Stimulated activated CD4-positive, alpha-beta T cell treated with anti-CD3 and anti-CD28 coated beads, Interleukin-12 subunit alpha, Interleukin-12 subunit beta, amount 100 ng/mL, for 48 hours (primary cell): ENCODE results near the gene PCP4L1.
"Not testable (repeated sequence)": the region's sequence is repeated elsewhere in the genome, so short reads cannot be mapped to it uniquely, and the experiment has no call there.

ENCODE experiments used
- DNase-seq, 3 donors: peaks; one replicate each; pipeline ENCODE4 v3.0.0-alpha.2; 2020; ENCODE audit warnings: low read depth in 2 of 3, low spot score in 1 of 3

Gene PCP4L1

GRCh38 chr1:161258439-161259344 is at the start of gene PCP4L1:
Gene PCP4L1, plus strand, starts transcription at chr1:161258745. Its CDS starts 230 bp downstream, at chr1:161258975.
- DNase-seq, result peak; percentile 15 to 21 (median 15)

DNA sequence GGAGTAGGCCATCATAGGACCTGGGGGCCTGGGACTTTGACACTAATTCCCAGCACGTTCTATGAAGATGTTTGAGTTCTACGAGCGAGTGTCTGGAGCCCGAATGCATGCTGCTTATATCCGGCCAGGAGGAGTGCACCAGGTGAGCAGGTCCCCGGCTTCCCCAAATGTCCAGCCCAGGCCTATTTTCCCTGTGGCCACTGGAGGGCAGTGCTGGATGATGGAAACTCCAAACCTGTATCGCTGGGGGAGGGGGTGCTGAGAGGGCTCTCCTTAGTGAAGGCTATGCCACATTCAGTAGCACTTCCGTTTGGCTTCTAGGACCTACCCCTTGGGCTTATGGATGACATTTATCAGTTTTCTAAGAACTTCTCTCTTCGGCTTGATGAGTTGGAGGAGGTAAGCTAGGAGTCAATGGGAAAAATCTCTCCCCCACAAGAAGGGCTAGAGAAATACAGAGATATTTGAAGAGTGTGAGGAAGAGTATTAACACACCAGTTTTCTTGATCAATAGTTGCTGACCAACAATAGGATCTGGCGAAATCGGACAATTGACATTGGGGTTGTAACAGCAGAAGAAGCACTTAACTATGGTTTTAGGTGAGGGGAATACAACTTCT is 48.6 kb upstream of the PCP4L1 start:
- peak; percentile 58 to 71 (median 60) for DNase-seq

- no peak for DNase-seq
Measured at GRCh38 chr1:161214369-161214768, 44.2 kb upstream of the PCP4L1 start.

- DNase-seq, result no peak
Measured at GRCh38 chr1:161215076-161215475, 43.5 kb upstream of the PCP4L1 start, which contains the start of gene FCER1G. Gene FCER1G, plus strand, starts transcription at chr1:161215295. Its CDS starts 27 bp downstream, at chr1:161215322.

- no peak for DNase-seq
Measured at GRCh38 chr1:161216945-161217712, 41.4 kb upstream of the PCP4L1 start.

- DNase-seq, result no peak
Measured at GRCh38 chr1:161217831-161218230, 40.7 kb upstream of the PCP4L1 start.

DNA sequence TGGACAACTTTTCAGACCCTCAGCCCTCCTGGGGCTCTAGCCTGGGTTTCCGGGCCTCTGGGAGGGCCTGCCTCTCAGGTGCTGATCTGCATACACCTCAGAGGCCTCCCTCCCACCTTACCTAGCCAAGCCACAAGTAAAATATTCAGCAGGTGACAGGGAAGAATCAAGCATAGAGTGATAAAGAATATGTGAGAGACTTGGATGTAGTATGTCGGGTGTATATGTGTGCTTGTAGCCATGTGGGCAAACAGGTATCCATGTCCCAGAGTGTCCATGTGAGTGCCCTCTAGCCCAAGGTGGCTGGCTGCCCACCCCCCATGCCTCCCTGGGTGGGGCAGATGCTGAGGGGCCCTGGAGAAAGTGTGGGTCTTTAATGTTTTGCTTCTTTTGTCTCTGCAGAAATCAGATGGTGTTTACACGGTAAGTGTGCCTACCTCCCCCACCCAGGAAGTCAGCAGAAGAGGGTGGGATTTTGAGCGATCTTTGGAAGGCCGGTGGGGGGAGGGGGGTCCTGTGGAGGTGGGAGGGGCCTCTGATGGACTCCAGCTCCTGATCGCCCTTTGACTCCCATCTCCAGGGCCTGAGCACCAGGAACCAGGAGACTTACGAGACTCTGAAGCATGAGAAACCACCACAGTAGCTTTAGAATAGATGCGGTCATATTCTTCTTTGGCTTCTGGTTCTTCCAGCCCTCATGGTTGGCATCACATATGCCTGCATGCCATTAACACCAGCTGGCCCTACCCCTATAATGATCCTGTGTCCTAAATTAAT is 40.1 kb upstream of the PCP4L1 start:
- no peak for DNase-seq

DNA sequence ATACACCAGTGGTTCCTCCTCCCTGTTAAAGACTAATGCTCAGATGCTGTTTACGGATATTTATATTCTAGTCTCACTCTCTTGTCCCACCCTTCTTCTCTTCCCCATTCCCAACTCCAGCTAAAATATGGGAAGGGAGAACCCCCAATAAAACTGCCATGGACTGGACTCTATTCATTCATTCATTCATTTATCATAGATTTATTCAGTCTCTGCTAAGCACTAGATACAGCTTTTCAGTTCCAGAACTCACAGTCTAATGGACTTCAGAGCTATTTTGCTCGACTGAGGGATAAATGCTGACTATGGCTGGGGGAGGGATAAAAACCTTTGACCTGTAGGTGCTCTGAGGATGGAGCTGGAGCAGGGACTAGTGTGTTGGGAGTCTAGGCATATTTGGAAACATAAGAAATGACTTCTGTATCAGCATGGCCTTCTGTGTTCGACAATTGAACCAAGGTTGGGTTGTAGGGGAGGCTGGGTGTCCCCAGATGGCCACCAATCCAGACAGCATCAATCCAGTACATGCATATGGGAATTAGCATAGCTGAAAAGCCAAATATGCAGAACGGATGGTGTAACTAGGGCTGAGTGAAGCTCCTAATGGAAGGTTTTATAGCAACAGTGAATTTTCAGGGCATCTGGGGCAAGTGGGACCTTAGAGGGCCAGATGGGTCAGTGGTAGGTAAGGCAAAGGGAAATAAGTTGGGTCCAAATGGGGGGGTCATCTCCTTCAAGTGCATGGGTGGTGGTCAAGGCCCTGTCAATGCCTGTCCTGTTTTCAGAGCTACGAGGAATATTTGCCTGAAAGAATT is 39.3 kb upstream of the PCP4L1 start:
- no peak for DNase-seq

DNA sequence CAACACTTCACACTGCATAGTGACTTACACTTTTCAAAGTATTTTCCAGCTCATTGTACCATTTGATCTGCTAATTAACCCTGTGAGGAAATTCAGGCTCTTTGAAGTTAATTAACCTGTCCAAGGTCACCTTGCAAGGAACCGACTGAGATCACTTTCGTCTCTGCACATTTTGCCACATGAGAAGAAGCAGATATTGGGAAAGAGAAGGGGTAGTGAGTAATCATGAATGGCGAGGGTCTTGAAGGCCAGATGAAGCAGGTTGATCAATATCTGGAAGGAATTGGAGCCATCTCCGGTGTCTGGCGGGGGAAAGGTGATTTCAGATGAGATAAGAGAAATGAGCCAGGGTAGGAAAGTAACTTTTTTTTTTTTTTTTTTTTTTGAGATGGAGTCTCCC is 38.5 kb upstream of the PCP4L1 start:
- no peak for DNase-seq

GRCh38 chr1:161222175-161223019 is 36.1 kb upstream of the PCP4L1 start:
- DNase-seq, result no peak

DNA sequence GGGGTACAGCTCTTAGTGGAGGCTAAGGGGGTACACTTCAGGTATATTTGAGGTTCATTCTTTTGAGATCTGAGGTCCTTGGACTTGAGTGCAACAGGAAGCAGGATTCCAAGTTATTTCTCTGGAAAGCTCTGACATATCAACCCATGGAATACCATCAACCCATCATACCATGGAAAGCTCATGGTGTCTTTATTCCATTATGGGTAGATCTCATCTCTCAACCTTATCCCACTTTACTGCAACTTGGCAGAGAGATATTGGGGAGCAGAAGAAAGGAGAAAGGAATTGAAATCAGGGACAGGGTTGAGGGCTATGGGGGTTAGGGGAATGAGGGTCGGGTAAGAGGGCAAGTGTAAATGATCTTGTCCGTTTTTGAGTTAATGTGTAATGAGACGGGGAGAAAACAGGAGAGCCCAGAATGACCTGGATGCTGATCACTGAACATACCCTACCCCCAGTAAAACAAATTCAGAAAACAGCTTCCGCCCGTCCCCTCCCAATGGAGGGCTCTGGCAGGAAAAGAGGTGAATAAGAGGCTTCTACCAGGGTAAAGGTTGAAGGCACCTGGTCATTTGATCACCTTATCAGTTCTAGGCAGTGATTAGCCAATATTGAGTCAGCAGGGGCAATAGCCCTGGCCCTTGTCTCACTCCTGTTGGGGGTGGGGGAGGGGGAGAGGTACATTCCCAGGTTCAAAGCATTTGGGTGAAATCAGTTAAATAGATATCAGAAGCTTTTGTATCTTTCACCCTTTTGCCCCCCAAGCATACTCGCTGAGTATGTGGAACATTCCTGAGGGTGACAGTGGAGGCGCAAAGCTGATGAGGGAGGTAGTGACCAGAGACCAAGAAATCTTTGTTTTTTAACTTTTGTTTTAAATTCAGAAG is 34.5 kb upstream of the PCP4L1 start:
- no peak for DNase-seq

GRCh38 chr1:161224695-161225087 is 33.9 kb upstream of the PCP4L1 start:
- DNase-seq, result not testable (repeated sequence)

DNA sequence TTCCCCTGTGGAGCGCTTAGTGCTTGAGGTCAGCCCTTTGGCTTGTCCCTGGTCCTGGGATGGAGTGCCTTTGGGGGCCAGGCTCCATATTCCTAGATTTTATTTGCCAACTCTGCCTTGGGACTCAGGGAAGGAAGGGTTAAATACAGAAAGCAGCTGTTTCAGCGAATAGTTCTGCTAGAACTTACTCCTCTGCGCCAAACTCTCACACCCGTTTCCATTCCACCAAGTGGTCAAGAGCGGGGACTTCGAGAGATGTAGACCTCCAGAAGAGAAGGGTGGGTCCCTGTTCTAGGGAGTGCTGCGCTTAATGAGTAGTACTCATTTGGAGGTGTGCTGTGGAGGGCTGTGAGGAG is 33.4 kb upstream of the PCP4L1 start:
- no peak for DNase-seq

DNA sequence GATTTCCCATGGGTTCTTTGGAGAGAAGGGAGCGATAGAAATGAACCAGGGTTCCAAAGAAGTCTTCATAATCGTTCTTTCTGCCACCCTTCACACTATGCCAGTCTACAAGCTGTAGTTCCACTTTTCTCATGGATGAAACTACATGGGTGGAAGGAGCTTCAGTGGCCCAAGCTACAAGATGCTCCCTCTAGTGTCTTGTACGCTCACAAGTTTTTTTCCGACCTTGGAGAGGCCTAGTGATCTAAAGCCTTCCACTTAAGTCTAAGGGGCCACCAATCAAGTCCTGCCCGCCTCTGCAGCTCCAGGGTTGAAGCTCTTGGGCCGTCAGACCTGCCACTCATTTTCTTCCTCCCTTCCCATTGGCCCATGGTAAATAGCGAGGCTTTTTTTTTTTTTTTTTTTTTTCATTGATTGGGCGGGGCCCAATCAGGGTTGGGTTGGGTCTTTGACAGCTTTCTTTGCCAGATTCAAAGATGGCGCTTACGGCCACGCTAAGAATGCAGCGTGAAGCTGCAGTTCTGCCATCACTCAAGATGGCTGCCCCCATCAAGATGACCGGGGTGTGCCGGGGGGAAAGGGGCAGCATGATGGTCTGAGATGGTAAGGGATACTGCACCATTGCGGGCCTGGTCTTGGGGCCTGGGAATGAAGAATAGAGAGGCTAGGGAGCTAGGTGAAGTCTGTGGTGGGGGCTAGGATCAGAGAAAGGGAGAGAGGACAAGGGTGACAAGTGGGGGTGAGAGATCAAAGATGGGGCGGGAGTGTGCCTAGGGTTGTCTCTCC is 32.8 kb upstream of the PCP4L1 start, which contains the start of gene TOMM40L:
TOMM40L (plus strand) TSS at position 527 of the 786 bp plus-strand sequence. CDS start 430 bp downstream, outside the sequence.
- DNase-seq, result peak; percentile 82 to 87 (median 86)

- no peak for DNase-seq
Measured at GRCh38 chr1:161226320-161226711, 32.2 kb upstream of the PCP4L1 start.

DNA sequence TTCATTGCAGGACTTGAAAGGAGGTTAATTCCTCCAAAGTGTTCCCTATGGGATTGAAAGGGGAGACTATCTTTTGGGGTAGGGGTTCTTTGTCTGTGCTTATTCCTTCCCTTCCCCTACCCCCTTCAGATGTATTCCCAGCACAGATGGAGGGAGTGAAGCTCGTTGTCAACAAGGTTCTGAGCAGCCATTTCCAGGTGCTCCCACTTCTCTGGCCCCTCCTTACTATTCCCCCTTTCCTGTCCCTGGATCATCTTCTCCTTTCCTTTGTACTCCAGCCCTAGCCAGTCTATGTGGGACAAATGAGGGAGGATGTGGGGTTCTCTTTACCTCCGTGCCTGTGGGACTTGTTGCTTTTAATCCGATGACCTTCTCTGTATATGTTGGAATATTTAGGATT is 31.8 kb upstream of the PCP4L1 start:
- no peak for DNase-seq

DNA sequence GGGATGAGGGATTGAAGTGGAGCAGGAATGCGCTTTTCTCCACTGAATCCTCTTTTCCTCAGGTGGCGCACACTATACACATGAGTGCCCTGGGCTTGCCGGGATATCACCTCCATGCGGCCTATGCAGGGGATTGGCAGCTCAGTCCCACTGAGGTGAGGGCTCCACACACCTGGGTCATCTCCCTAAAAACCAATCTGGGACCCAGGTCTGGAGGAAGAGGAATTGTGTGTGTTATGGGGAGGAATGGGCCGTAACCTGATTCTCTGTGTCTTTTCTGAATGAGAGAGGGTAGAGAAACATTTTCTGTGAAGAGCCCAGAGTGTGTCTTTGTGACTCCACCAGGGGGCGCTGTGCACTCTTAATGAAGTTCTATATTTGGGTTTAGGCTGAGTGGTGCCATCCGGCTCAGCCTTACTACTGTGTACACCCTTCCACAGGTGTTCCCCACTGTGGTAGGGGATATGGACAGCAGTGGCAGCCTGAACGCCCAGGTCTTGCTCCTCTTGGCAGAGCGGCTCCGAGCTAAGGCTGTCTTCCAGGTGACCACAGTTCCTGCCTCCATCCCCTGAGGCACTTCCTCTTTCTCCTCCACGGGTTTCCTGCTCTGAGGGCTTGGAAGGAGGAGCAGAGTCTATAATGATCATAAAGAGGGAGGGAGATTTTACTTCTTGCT is 31.2 kb upstream of the PCP4L1 start:
- DNase-seq, result peak; percentile 75 to 95 (median 84)
